UCSD-AML1 (cell line): ENCODE results near the gene YBX1.
"Not testable (repeated sequence)": the region's sequence is repeated elsewhere in the genome, so short reads cannot be mapped to it uniquely, and the experiment has no call there.

Source experiments
- DNase-seq: peaks from one replicate; lab custom pipeline; 2025; ENCODE audit not compliant: unreplicated experiment; lab: John Stamatoyannopoulos, UW

The YBX1 gene

DNA sequence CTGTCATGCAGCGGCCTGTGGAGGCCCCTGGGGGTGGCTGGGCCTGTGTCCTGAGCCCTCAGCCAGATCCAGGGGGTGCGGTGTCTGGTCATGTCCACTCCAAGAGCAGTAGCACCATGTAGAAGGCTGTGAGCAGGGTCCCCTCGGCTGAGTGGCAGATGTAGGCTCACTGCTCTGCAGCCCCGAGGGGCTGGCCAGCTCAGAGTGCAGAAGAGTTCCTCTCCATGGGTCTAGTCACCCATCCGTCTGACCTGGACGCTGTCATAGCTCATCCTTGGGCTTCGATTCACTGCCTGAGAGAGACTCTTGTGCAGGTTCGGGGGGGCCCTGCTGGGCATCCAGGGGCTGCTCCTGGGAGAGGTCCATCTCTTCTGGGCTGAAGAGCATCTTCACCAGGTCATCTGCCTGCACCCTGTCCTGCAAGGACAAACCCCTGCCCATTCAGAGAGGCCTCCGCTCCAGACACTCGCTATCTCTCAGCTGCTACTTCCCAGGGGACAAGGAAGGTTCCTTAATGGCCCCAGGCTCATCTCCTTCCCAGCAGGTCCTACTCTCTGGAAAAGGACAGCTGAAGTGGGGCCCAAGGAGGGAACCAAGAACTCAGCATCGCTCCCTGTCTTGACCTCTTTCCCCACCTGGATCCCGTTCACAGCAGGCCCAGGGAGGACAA, 64.4 kb downstream of the YBX1 start:
- DNase-seq: no peak

DNA sequence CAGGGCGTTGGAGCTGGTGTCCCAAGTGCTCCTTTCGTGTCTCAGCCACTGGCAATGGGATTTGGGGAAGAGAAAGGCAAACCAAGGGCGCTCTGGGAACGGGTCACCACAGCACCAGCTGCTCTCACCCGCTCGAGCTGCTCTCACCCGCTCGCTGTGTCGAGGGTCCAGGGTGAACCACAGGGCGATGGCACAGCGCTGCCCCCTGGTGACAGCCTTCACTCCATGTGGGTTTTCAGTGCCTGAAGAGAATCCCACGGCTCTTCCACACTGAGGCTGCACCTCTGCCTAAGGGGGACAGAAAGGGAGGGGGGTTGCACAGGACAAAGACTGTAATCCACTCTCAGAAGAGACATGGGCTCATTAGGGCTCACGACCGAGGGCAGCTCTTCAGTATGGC, 64.9 kb downstream of the YBX1 start:
- DNase-seq: peak; percentile 44

DNA sequence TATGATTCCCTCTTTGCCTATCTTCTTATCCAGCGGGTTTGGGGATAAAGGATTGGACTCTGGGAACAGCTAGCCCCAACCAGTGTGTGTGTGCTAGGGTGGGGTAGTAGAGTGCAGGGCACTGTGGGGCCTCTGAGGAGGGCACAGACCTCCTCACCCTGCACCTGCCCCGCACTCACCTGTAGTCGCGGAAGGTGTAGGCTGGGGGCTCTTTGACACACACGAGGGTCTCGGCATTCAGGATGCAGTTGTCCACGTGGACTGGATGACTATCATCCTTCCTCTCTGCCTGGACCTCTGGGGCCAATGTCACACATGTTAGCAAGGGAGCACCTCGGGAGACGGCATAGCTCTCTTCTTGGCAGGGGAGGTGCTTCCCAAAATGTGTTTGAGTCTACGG, 65.8 kb downstream of the YBX1 start:
- DNase-seq: no peak

GRCh38 chr1:42748461-42749410, 66.5 kb downstream of the YBX1 start:
- DNase-seq: no peak

DNA sequence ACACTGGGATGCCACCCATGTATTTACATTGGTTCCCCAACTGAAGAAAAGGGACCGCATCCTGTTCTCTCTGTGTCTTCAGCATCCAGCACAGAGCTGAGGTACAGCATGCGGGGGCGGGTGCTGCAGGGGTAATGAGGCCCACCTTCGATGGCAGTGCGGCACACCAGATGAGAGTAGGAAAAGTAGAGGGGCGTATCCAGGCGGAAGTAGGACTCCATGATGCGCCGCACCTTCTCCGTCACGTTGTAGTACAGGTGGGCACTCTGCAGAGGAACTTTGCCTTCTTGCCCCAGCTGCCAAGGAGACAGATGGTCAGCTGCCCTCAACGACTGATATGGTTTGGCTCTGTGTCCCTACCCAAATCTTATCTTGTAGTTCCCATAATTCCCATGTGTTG, 67.8 kb downstream of the YBX1 start:
- DNase-seq: no peak

- DNase-seq: not testable (repeated sequence)
Observed at GRCh38 chr1:42751511-42752070, 69.4 kb downstream of the YBX1 start.

DNA sequence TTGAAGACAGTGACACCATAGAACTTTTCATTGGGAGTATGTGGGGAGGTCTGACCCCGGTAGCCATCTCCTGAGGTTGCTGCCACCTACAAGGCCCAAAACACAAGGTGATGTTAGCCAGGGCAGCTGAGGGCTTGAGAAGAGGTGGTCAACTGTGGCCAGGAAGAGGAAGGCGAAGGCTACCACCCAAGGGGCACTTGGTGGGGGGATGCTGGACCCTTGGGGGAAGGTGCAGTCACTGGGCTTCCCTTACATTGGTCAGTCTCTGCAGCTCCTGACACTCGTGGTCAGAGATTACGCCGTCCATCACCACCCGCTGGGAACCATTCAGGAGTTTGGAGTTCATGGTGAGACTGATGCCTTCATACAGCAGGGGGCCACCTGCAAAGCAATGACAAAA, 70.1 kb downstream of the YBX1 start:
- DNase-seq: no peak

DNA sequence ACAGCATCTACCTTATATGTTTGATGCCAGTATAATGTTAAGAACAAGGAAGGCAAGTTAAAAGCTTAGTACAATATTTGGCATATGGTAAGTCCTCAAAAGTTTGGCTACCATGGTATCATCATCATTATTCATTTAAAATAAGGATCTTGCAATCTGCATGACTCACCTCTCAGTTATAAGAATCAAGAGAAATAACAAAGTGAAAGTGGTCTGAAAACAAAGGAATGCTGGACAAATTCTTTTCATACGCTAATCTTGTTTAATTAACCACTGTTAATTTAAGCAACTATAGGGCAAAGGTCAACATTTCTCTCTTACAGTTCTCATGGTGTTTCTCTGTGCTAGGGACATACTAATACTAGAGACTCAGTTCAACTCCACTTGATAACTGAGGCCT, 70.9 kb downstream of the YBX1 start:
- DNase-seq: no peak
